GM23338 (cell line): Measurements from ENCODE around the gene VAV3.

Experiments
- CREB1 ChIP-seq: fragments of 250-450 bp; sonication (Bioruptor Pico); IDR thresholded peaks from 2 replicates; pipeline ENCODE4 v1.5.0; 2020; ENCODE audit warnings: low read depth, mild to moderate bottlenecking, moderate library complexity
- CTCF ChIP-seq, 2 experiments: fragments of 200-600 bp in 1 of 2; sonication (generic) in 1 of 2; conservative IDR thresholded peaks; 2 replicates each; pipeline versions ENCODE4 v1.5.1 to v1.6.1; 2016 to 2017; ENCODE audit warnings: antibody characterized with exemption in 2 of 2, low read depth in 2 of 2, mild to moderate bottlenecking in 2 of 2, moderate library complexity in 1 of 2
- ETS1 ChIP-seq: IDR thresholded peaks from 2 replicates; pipeline ENCODE4 v1.6.1; 2016; ENCODE audit warnings: antibody characterized with exemption
- EZH2 ChIP-seq: fragments of 200-600 bp; sonication (generic); IDR thresholded peaks from one replicate; pipeline ENCODE4 v1.8.0; 2017; ENCODE audit warnings: antibody characterized with exemption, mild to moderate bottlenecking, low read depth; ENCODE audit not compliant: unreplicated experiment
- EZH2phosphoT487 ChIP-seq: fragments of 200-600 bp; sonication (generic); IDR thresholded peaks from one replicate; pipeline ENCODE4 v1.8.1; 2018; ENCODE audit warnings: antibody characterized with exemption; ENCODE audit not compliant: unreplicated experiment
- JUNB ChIP-seq: IDR thresholded peaks from one replicate; pipeline ENCODE4 v1.6.1; 2016; ENCODE audit warnings: antibody characterized with exemption; ENCODE audit not compliant: unreplicated experiment
- NANOG ChIP-seq: IDR thresholded peaks from 2 replicates; pipeline ENCODE4 v1.6.1; 2016; ENCODE audit warnings: antibody characterized with exemption, borderline replicate concordance
- POLR2AphosphoS5 ChIP-seq: IDR thresholded peaks from 2 replicates; pipeline ENCODE4 v1.6.1; 2016; ENCODE audit warnings: antibody characterized with exemption, low read depth
- REST ChIP-seq: IDR thresholded peaks from one replicate; pipeline ENCODE4 v1.6.1; 2018; ENCODE audit warnings: antibody characterized with exemption; ENCODE audit not compliant: unreplicated experiment
- STAT1 ChIP-seq: IDR thresholded peaks from one replicate; pipeline ENCODE4 v1.6.1; 2016; ENCODE audit warnings: antibody characterized with exemption; ENCODE audit not compliant: unreplicated experiment
- ZNF114 ChIP-seq: fragments of 250-450 bp; sonication (Bioruptor Pico); IDR thresholded peaks from 2 replicates; pipeline ENCODE4 v1.5.0; 2020; ENCODE audit warnings: mild to moderate bottlenecking, moderate library complexity
- ZNF331 ChIP-seq: fragments of 250-450 bp; sonication (Bioruptor Pico); IDR thresholded peaks from 2 replicates; pipeline ENCODE4 v1.5.0; 2020; ENCODE audit warnings: low read depth, mild to moderate bottlenecking, moderate library complexity

GRCh38 chr1:107523736-107524135 lies 441.2 kb downstream of the VAV3 start:
- TF ChIP-seq CTCF (conservative IDR thresholded peaks at IDR 0.05; ENCODE audit: low read depth in 2 of 2) (no peak), CREB1 (CRISPR knock-in tag) (no peak), EZH2 (no peak), EZH2phosphoT487 (no peak), POLR2AphosphoS5 (no peak), REST (no peak), ZNF114 (CRISPR knock-in tag) (no peak), STAT1 (no peak), ETS1 (no peak), ZNF331 (CRISPR knock-in tag) (no peak), JUNB (no peak), NANOG (no peak)
